IPS-18a (cell line): Measurements from ENCODE around the gene FAIM.
"Not testable (repeated sequence)": the region's sequence is repeated elsewhere in the genome, so short reads cannot be mapped to it uniquely, and the experiment has no call there.

Source experiments
- H3K27ac ChIP-seq: one replicate; pipeline ENCODE4 v1.5.1; 2013; ENCODE audit warnings: low read length
- H3K27me3 ChIP-seq: one replicate; pipeline ENCODE4 v1.6.1; 2013; ENCODE audit warnings: mild to moderate bottlenecking, low read length; ENCODE audit not compliant: control insufficient read depth, insufficient read depth
- H3K36me3 ChIP-seq: one replicate; pipeline ENCODE4 v1.6.1; 2013; ENCODE audit warnings: low read depth, low read length; ENCODE audit not compliant: control insufficient read depth
- H3K4me1 ChIP-seq: one replicate; pipeline ENCODE4 v1.6.1; 2013; ENCODE audit warnings: low read depth, low read length; ENCODE audit not compliant: control insufficient read depth
- H3K4me3 ChIP-seq: one replicate; pipeline ENCODE4 v1.5.1; 2013; ENCODE audit warnings: low read length
- H3K9ac ChIP-seq: one replicate; pipeline ENCODE4 v1.6.1; 2013; ENCODE audit warnings: mild to moderate bottlenecking, low read length, moderate library complexity
- H3K9me3 ChIP-seq: one replicate; pipeline ENCODE4 v1.6.1; 2013; ENCODE audit warnings: low read depth, low read length; ENCODE audit not compliant: control insufficient read depth

The FAIM gene

DNA sequence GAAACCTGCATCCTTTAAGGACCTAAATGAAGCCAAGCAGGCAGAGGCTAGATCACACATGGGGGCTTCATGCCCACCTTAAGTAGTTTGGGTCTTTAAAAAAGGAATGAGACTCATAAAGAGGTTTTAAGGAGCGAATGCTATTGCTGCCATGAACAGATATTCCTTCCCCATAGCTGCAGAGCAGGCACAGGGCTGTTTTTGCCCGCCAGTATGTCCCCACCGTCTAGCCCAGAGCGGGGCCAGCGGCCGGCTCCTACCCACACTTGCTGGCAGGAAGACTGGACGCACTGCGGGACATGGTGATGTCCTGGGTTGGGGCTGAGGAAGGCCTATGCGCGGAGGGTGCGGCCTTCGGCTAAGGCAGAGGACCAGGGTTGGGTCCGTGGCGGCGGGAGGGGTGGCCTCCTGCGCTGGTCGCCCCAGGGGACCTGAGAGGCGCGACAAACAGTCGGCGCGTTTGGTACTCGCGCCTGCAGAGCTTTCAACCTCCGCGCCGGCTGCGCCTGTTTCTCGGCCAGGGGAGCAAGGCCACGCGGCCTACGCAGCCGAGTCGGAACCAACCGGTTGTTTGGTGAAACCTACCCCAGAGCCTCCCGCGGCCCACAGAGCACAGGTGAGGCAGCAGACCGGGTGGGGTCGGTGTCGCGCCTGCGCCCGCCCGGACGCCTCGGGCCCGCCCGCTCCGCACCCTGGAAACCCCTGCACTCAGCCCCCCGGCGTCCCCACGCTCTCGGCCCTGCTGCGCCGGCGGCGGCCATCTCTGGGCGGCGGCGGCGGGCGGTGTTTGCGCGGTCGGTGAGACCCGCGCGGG is at the start of gene FAIM:
TSS of gene FAIM (plus strand) at position 450 of the 814 bp plus-strand sequence. CDS start 10,956 bp downstream, outside the sequence.
- Histone ChIP-seq H3K27ac (no peak within 1 kb of the TSS), H3K36me3 (no peaks in the 10 kb centered on the region), H3K9ac (peak within 1 kb of the TSS; percentile 76), H3K4me3 (peak within 1 kb of the TSS; percentile 75), H3K4me1 (peaks cover 6% of the 10 kb centered on the region), H3K27me3 (peaks cover 19% of the 10 kb centered on the region), H3K9me3 (no peaks in the 10 kb centered on the region)

GRCh38 chr3:138559134-138559533 is 49.4 kb upstream of the FAIM start:
- no peak overlapping the region for H3K4me3 ChIP-seq
- H3K36me3 ChIP-seq, result no peaks in the 10 kb centered on the region
- H3K9ac ChIP-seq, result no peak overlapping the region
- no peaks in the 10 kb centered on the region for H3K27me3 ChIP-seq
- H3K27ac ChIP-seq, result no peak overlapping the region
- no peaks in the 10 kb centered on the region for H3K4me1 ChIP-seq
- H3K9me3 ChIP-seq, result peaks cover 9% of the 10 kb centered on the region

GRCh38 chr3:138560501-138560900 is 48.1 kb upstream of the FAIM start:
- H3K4me1 ChIP-seq, result no peaks in the 10 kb centered on the region
- no peak overlapping the region for H3K9ac ChIP-seq
- H3K4me3 ChIP-seq, result no peak overlapping the region
- H3K27ac ChIP-seq, result no peak overlapping the region
- H3K36me3 ChIP-seq, result no peaks in the 10 kb centered on the region
- H3K27me3 ChIP-seq, result no peaks in the 10 kb centered on the region
- H3K9me3 ChIP-seq, result peaks cover 9% of the 10 kb centered on the region

GRCh38 chr3:138562902-138563301 is 45.7 kb upstream of the FAIM start:
- H3K9me3 ChIP-seq, result not testable (repeated sequence)

GRCh38 chr3:138566293-138566692 is 42.3 kb upstream of the FAIM start:
- H3K9me3 ChIP-seq, H3K36me3 ChIP-seq, H3K4me1 ChIP-seq, H3K27ac ChIP-seq, H3K27me3 ChIP-seq, H3K9ac ChIP-seq, H3K4me3 ChIP-seq: not testable (repeated sequence)

More at GRCh38 chr3:138562902-138563301, 45.7 kb upstream of the FAIM start:
- H3K36me3 ChIP-seq, H3K9ac ChIP-seq, H3K27ac ChIP-seq, H3K27me3 ChIP-seq, H3K4me1 ChIP-seq, H3K4me3 ChIP-seq: not testable (repeated sequence)

DNA sequence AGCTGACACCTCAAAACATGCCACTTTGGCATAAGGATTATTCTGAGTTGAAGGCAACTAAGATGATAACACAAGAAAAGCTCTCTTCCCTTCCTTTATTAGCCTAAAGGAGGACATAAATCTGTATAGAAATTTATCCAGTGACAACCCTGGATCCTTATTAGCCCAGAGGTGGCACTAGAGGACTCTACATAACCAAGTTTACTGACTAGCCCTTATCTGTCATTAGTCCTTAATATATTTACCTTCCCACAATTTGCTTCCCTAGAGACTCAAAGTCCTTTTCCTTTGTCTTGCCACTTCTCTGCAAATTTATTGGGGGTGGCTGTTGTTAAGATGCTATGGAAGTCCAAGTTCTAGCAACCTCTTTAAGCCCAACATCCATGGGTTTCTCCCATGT is 41.2 kb upstream of the FAIM start:
- H3K36me3 ChIP-seq, result peaks cover 5% of the 10 kb centered on the region

GRCh38 chr3:138569090-138569489 is 39.5 kb upstream of the FAIM start:
- Histone ChIP-seq H3K4me3 (no peak overlapping the region), H3K36me3 (peaks cover 5% of the 10 kb centered on the region), H3K9ac (no peak overlapping the region), H3K27ac (no peak overlapping the region), H3K4me1 (no peaks in the 10 kb centered on the region), H3K9me3 (peaks cover 11% of the 10 kb centered on the region), H3K27me3 (no peaks in the 10 kb centered on the region)

More for the DNA sequence above, 41.2 kb upstream of the FAIM start:
- no peaks in the 10 kb centered on the region for H3K9me3 ChIP-seq
- no peaks in the 10 kb centered on the region for H3K4me1 ChIP-seq
- H3K27ac ChIP-seq, result no peak overlapping the region
- H3K4me3 ChIP-seq, result no peak overlapping the region
- no peaks in the 10 kb centered on the region for H3K27me3 ChIP-seq
- no peak overlapping the region for H3K9ac ChIP-seq

DNA sequence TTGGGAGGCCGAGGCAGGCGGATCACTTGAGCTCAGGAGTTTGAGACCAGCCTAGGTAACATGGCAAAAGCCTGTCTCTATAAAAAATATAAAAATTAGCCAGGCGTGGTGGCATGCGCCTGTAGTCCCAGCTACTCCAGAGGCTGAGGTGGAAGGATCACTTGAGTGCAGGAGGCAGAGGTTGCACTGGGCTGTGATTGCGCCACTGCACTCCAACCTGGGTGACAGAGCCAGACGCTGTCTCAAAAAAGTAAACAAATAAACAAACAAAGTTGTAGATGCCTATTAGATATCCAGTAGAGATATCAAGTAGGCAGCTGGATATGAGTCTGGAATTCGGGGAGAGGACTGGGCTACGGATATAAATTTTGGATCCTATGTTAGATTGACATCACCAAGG is 38.9 kb upstream of the FAIM start:
- H3K4me3 ChIP-seq, H3K27me3 ChIP-seq, H3K36me3 ChIP-seq, H3K4me1 ChIP-seq, H3K9ac ChIP-seq, H3K27ac ChIP-seq: not testable (repeated sequence)
- peaks cover 11% of the 10 kb centered on the region for H3K9me3 ChIP-seq

DNA sequence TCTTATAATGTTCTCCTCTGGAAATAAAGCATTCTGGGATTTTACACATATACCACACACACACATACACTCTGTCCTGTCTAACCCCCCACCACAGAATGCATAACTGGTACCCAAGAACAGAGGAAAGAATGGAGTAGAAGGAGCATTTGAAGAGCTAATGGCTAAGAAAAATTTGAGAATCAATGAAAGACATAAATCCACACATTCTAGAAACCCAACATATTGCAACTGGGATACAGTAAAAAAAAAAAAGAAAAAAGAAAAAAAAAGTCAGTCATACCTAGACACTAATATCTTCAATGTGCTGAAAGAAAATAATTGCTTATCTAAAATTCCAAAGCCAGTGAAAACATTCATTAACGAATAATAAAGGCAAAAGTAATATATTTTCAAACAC is 35.4 kb upstream of the FAIM start:
- Histone ChIP-seq H3K4me3 (no peak overlapping the region), H3K9me3 (peaks cover 11% of the 10 kb centered on the region), H3K27me3 (no peaks in the 10 kb centered on the region), H3K36me3 (peaks cover 5% of the 10 kb centered on the region), H3K4me1 (no peaks in the 10 kb centered on the region), H3K9ac (no peak overlapping the region), H3K27ac (no peak overlapping the region)

- no peak overlapping the region for H3K4me3 ChIP-seq
- no peak overlapping the region for H3K27ac ChIP-seq
Measured at GRCh38 chr3:138578141-138578540, 30.4 kb upstream of the FAIM start.

DNA sequence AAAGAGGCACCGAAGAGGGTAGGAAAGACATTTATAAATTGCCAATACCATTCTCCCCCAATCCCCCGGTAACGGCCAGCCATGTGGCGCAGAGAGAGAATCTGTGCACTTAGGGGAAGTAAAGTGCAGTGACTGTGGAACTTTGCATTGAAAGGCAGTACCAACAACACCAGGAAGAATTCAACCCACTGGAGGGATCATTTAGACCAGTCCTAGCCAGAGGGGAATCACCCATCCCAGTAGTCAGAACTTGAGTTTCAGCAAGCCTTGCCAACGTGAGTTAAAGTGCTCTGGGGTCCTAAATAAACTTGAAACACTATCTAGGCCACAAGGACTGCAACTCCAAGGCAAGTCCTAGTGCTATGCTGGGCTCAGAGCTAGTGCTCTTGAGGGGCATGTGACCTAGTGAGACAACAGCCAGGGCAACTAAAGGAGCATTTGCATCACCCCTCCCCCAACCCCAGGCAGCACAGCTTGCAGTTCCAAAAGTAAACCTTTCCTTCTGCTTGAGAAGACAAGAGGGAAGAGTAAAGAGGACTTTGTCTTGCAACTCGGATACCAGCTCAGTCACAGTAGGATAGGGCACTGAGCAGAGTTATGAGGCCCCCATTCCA is 29.5 kb upstream of the FAIM start:
- no peaks in the 10 kb centered on the region for H3K36me3 ChIP-seq
- no peaks in the 10 kb centered on the region for H3K27me3 ChIP-seq
- H3K4me1 ChIP-seq, result peaks cover 13% of the 10 kb centered on the region
- H3K9me3 ChIP-seq, result no peaks in the 10 kb centered on the region
- no peak overlapping the region for H3K9ac ChIP-seq
- no peak overlapping the region for H3K27ac ChIP-seq
- H3K4me3 ChIP-seq, result no peak overlapping the region

More at GRCh38 chr3:138578141-138578540, 30.4 kb upstream of the FAIM start:
- Histone ChIP-seq H3K36me3 (no peaks in the 10 kb centered on the region), H3K9me3 (peaks cover 5% of the 10 kb centered on the region), H3K9ac (no peak overlapping the region), H3K27me3 (no peaks in the 10 kb centered on the region), H3K4me1 (peaks cover 13% of the 10 kb centered on the region)

- H3K36me3 ChIP-seq, result no peaks in the 10 kb centered on the region
- H3K27me3 ChIP-seq, result no peaks in the 10 kb centered on the region
- H3K9me3 ChIP-seq, result no peaks in the 10 kb centered on the region
- H3K27ac ChIP-seq, result no peak overlapping the region
- no peak overlapping the region for H3K9ac ChIP-seq
- no peaks in the 10 kb centered on the region for H3K4me1 ChIP-seq
- no peak overlapping the region for H3K4me3 ChIP-seq
Measured at GRCh38 chr3:138587374-138587773, 21.2 kb upstream of the FAIM start.
